Stimulated activated CD8-positive, alpha-beta memory T cell treated with anti-CD3 and anti-CD28 coated beads, Interleukin-4, amount 100 ng/mL, for 48 hours (primary cell): ENCODE results near the gene SKAP1.
A peak's percentile ranks its signal among the peaks of the same experiment; 100 is the strongest.
"Not testable (repeated sequence)": the region's sequence is repeated elsewhere in the genome, so short reads cannot be mapped to it uniquely, and the experiment has no call there.

Experiments used
- DNase-seq: peaks from one replicate; pipeline ENCODE4 v3.0.0-alpha.2; 2020

The SKAP1 gene

GRCh38 chr17:48444516-48445247 lies 14.7 kb upstream of the SKAP1 start:
- DNase-seq, result peak; percentile 63

- no peak for DNase-seq
Observed at GRCh38 chr17:48443712-48444111, 13.7 kb upstream of the SKAP1 start.

- no peak for DNase-seq
Observed at GRCh38 chr17:48442819-48443218, 12.8 kb upstream of the SKAP1 start.

GRCh38 chr17:48441862-48442261 lies 11.8 kb upstream of the SKAP1 start:
- no peak for DNase-seq

- DNase-seq, result no peak
Observed at GRCh38 chr17:48441231-48441711, 11.3 kb upstream of the SKAP1 start.

GRCh38 chr17:48440669-48441068 lies 10.7 kb upstream of the SKAP1 start:
- DNase-seq, result no peak

- no peak for DNase-seq
Observed at GRCh38 chr17:48439875-48440505, 10.0 kb upstream of the SKAP1 start.

- no peak for DNase-seq
Observed at GRCh38 chr17:48439110-48439850, 9.3 kb upstream of the SKAP1 start.

GRCh38 chr17:48438516-48439061 lies 8.6 kb upstream of the SKAP1 start:
- no peak for DNase-seq

- no peak for DNase-seq
Observed at GRCh38 chr17:48433896-48434295, 3.9 kb upstream of the SKAP1 start.

GRCh38 chr17:48432820-48433775 lies 3.1 kb upstream of the SKAP1 start:
- DNase-seq, result no peak

- DNase-seq, result peak; percentile 59
Observed at GRCh38 chr17:48429156-48429555, 858 bp downstream of the SKAP1 start.

GRCh38 chr17:48427598-48427997 lies 2.4 kb downstream of the SKAP1 start:
- DNase-seq, result peak; percentile 80

- no peak for DNase-seq
Observed at GRCh38 chr17:48426761-48427500, 3.1 kb downstream of the SKAP1 start.

GRCh38 chr17:48426019-48426665 lies 3.9 kb downstream of the SKAP1 start:
- no peak for DNase-seq

GRCh38 chr17:48422060-48422459 lies 8.0 kb downstream of the SKAP1 start:
- DNase-seq, result not testable (repeated sequence)

GRCh38 chr17:48420823-48421222 lies 9.2 kb downstream of the SKAP1 start:
- no peak for DNase-seq

GRCh38 chr17:48416971-48417370 lies 13.0 kb downstream of the SKAP1 start:
- DNase-seq, result no peak

- no peak for DNase-seq
Observed at GRCh38 chr17:48413613-48414405, 16.2 kb downstream of the SKAP1 start.

- no peak for DNase-seq
Observed at GRCh38 chr17:48412841-48413240, 17.2 kb downstream of the SKAP1 start.
